Measurements from ENCODE around the gene MUC5AC.

GRCh38 chr11:1219834-1220815 lies 62.4 kb downstream of the MUC5AC start:
- TF ChIP-seq POLR2A (IDR thresholded peaks at IDR 0.05; ENCODE audit: low read depth): no peak
- no peak for TF ChIP-seq CTCF (IDR thresholded peaks at IDR 0.05)
- TF ChIP-seq POLR2AphosphoS5 (IDR thresholded peaks at IDR 0.05): no peak
- no peak for TF ChIP-seq EP300 (IDR thresholded peaks at IDR 0.05)
